GM12878 (cell line): ENCODE results near the gene AKAP5.

Experiments used
- BCL3 ChIP-seq: IDR thresholded peaks from 2 replicates; pipeline ENCODE4 v1.6.1; 2011; ENCODE audit warnings: borderline replicate concordance, low read depth, mild to moderate bottlenecking, moderate library complexity, low read length; ENCODE audit not compliant: insufficient read depth, poor library complexity, severe bottlenecking
- EZH2 ChIP-seq: IDR thresholded peaks from 2 replicates; pipeline ENCODE4 v1.6.1; 2012; ENCODE audit warnings: low read depth, mild to moderate bottlenecking, control low read depth, inconsistent platforms, low read length, borderline replicate concordance; ENCODE audit not compliant: control insufficient read depth
- NFYB ChIP-seq: IDR thresholded peaks from 2 replicates; pipeline ENCODE4 v1.6.1; 2011; ENCODE audit warnings: low read depth, mild to moderate bottlenecking, low read length, improper control_type of control experiment, moderate library complexity; ENCODE audit not compliant: insufficient read depth
- RELA ChIP-seq: fragments of 450-650 bp; IDR thresholded peaks from 2 replicates; pipeline ENCODE4 v1.8.0; 2014; ENCODE audit warnings: borderline replicate concordance; ENCODE audit not compliant: partially characterized antibody

DNA sequence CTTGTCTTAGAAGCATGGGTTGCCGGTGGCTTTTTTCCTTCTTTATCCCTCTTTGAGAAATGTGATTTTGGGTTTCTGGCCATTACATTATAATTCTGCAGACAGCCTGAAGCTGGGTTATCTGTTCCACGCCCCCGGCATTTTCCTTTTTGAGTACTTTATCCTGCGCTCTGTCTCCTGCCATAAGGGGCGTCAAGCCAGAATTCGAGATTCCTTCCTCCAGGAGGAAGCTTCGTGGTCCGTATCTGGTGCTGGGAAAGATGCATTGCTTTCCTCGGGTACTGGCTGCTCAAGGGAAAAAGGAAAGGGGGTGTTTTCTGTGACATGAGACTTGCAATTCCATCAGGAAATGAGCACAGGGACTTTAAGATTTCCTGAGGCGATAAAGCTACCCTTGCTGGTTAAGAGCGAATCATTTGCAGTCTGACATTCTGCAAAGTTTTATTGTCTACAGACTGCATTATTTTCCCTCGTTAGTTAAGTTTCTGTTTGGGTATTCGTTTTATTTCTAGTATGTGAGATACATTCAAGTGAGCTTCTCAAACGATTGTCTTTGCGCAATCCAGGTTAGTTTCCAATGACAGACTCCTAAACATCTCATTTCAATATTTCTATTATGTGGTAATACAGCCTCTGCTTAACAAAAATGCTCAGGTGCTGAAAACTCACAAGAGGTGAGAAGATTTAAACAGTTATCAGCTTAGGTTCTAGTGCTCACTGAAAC lies 694 bp downstream of the AKAP5 start:
- TF ChIP-seq EZH2 (no peak), BCL3 (no peak), NFYB (no peak), RELA (no peak)
